Gastroesophageal sphincter (tissue), 3 donors: ENCODE results near the gene MUC20.

Source experiments
- EP300 ChIP-seq: sonication (generic); formaldehyde crosslinking; IDR thresholded peaks from one replicate; pipeline ENCODE4 v1.6.1; 2017; ENCODE audit warnings: antibody characterized with exemption, mild to moderate bottlenecking
- POLR2A ChIP-seq, 2 donors: fragments of 450-650 bp; IDR thresholded peaks; one replicate each; pipeline ENCODE4 v1.6.1; 2017; ENCODE audit warnings: antibody characterized with exemption in 2 of 2, mild to moderate bottlenecking in 2 of 2, moderate library complexity in 1 of 2
- TF ChIP-seq, protein P1 (sequence below), 4 experiments: fragments of 200-600 bp in 2 of 4; fragments of 450-650 bp in 2 of 4; sonication (generic) in 1 of 4; IDR thresholded peaks; one replicate each; pipeline ENCODE4 v1.5.1; 2017 to 2019; ENCODE audit warnings: antibody characterized with exemption in 4 of 4, mild to moderate bottlenecking in 2 of 4, moderate library complexity in 2 of 4

DNA sequence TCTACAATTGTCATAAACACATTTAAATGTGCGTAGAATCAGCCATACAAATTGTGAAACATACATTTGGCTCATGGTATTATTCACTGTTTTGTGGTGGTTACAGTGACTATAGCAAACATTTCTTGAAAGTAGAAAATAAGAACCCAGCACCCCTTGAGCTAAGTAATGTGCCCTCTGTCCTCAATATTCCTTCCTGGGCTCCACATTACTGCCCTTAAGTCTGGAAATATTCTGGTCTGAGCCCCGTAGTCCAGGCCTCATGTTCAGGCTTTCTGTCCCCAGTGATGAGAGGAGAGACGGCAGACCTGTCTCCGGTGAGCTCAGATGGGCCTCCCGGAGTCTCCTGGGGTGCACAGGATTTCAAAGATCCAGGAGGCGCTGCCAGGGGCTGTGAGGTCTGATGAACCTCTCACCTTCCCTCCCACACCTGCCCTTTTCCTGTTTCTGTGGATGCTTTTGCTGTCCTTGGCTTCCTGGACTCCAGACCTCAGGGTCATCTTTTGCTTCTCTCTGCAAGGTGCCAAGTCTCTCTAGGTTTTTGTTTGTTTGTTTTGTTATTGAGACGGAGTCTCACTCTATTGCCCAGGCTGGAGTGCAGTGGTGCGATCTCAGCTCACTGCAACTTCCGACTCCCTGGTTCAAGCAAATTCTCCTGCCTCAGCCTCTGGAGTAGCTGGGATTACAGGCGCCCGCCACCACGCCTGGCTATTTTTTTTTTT lies 8.8 kb upstream of the MUC20 start:
- TF ChIP-seq, protein P1, sequence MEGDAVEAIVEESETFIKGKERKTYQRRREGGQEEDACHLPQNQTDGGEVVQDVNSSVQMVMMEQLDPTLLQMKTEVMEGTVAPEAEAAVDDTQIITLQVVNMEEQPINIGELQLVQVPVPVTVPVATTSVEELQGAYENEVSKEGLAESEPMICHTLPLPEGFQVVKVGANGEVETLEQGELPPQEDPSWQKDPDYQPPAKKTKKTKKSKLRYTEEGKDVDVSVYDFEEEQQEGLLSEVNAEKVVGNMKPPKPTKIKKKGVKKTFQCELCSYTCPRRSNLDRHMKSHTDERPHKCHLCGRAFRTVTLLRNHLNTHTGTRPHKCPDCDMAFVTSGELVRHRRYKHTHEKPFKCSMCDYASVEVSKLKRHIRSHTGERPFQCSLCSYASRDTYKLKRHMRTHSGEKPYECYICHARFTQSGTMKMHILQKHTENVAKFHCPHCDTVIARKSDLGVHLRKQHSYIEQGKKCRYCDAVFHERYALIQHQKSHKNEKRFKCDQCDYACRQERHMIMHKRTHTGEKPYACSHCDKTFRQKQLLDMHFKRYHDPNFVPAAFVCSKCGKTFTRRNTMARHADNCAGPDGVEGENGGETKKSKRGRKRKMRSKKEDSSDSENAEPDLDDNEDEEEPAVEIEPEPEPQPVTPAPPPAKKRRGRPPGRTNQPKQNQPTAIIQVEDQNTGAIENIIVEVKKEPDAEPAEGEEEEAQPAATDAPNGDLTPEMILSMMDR (IDR thresholded peaks at IDR 0.05) = no peak
- TF ChIP-seq EP300 (no peak), POLR2A (IDR thresholded peaks at IDR 0.05) (no peak)
